Heart left ventricle (tissue), 16 donors: ENCODE results near the gene ORMDL3. TPM values are rescaled to one million over a fixed set of nuclear protein-coding genes. Genes with fewer than 3 reads are reported as not detected.

Experiments used
- ATAC-seq, 4 donors: fragments of 200-7000 bp; cut with Tn5 transposase; one replicate each; pipeline ENCODE4 v1.9.1; 2020 to 2022; ENCODE audit warnings: moderate library complexity in 4 of 4, mild to moderate bottlenecking in 3 of 4, moderate number of reproducible peaks in 1 of 4
- DNase-seq, 5 donors: peaks; one replicate each; pipeline ENCODE4 v3.0.0-alpha.2; 2020
- H3K27ac ChIP-seq, 12 donors: fragments of 200-600 bp; sonication (generic) in 4 of 12; one replicate each; pipeline versions ENCODE4 v1.5.0 to v1.8.0; 2016 to 2022; ENCODE audit warnings: mild to moderate bottlenecking in 2 of 12
- H3K27me3 ChIP-seq, 9 donors: fragments of 200-600 bp; sonication (generic) in 2 of 9; one replicate each; pipeline versions ENCODE4 v1.5.1 to v1.8.0; 2016 to 2022; ENCODE audit warnings: mild to moderate bottlenecking in 3 of 9
- H3K36me3 ChIP-seq, 9 donors: fragments of 200-600 bp; sonication (generic) in 2 of 9; one replicate each; pipeline versions ENCODE4 v1.5.0 to v1.8.0; 2018 to 2022; ENCODE audit warnings: mild to moderate bottlenecking in 2 of 9
- H3K4me1 ChIP-seq, 12 donors: fragments of 200-600 bp; sonication (generic) in 4 of 12; one replicate each; pipeline versions ENCODE4 v1.5.0 to v1.8.0; 2016 to 2022; ENCODE audit warnings: mild to moderate bottlenecking in 3 of 12
- H3K4me3 ChIP-seq, 12 donors: fragments of 200-600 bp; sonication (generic) in 4 of 12; one replicate each; pipeline versions ENCODE4 v1.5.0 to v1.8.0; 2017 to 2022; ENCODE audit warnings: mild to moderate bottlenecking in 9 of 12, moderate library complexity in 4 of 12
- H3K9me3 ChIP-seq, 12 donors: fragments of 200-600 bp; sonication (generic) in 4 of 12; one replicate each; pipeline versions ENCODE4 v1.5.0 to v1.8.0; 2016 to 2022; ENCODE audit warnings: mild to moderate bottlenecking in 1 of 12
- POLR2A ChIP-seq, 2 donors: fragments of 450-650 bp; IDR thresholded peaks; one replicate each; pipeline ENCODE4 v1.6.1; 2017; ENCODE audit warnings: antibody characterized with exemption in 2 of 2, mild to moderate bottlenecking in 2 of 2, moderate library complexity in 2 of 2
- WGBS, 4 donors: extraction: QIAGEN DNeasy Blood & Tissue Kit in 2 of 4; methylation state at CpG; one replicate each; pipeline versions ENCODE4 v1.1.5 to v1.1.7; 2013 to 2018; 5-methylcytosine and 5-hydroxymethylcytosine counted together
- intact Hi-C, 10 donors: fragments of 100-400 bp; cut with DNase I; formaldehyde crosslinking; loops; one replicate each; pipeline versions ENCODE4 v1.11.1 to v1.14.2; 2022
- polyA plus RNA-seq, 2 donors: library from polyadenylated mRNA; stranded (reverse); fragments of 200-250 nt; gene quantifications; one replicate each; pipeline ENCODE4 v1.2.3, GENCODE V29; 2013
- total RNA-seq, 9 donors: library from RNA; depleted of rRNA in 2 of 9; stranded (reverse); fragments of >200 nt in 2 of 9; fragmentation: NEBNext Ultra II Directional in 3 of 9; extraction: Animal tissue kit (Norgen Biotek cat#: 25700) in 3 of 9; gene quantifications; one replicate each; pipeline versions ENCODE4 v1.1.0 to v1.2.4, GENCODE V29; 2016 to 2023
- TF ChIP-seq, protein P1 (sequence below), 12 donors: fragments of 200-600 bp; sonication (generic) in 4 of 12; IDR thresholded peaks; one replicate each; pipeline versions ENCODE4 v1.5.0 to v1.8.0; 2018 to 2022; ENCODE audit warnings: antibody characterized with exemption in 12 of 12, mild to moderate bottlenecking in 5 of 12
- donor health status: ischemic (EF 13 %, LVEDD 7.1; RV severe dilation, severe dysfunction).
- donor health status: healthy with polysubstance abuse.
- donor health status: DM: no; HTN: yes; CAD: no.
- donor health status: DM: no; HTN: no; CAD: no.
- donor health status: ischemic (EF 25% LVEDD 6.9; RV normal size, moderate dysfunction).
- donor health status: ischemic (EF 25% LVEDD 5.7; RV mildly dilated, moderate dysfunction).
- donor health status: healthy.
- donor health status: DM: yes; HTN: yes; CAD: no.
- donor health status: ischemic (EF 35%, LVEDD 5.7; RV mildly dilated, moderate dysfunction).
- donor health status: nonischemic (EF 11% LVEDD 7.7; RV severe dilation, severe dysfunction).
- donor health status: DM: yes; HTN: yes; CAD: no.
- donor health status: PGD.
- donor health status: ischemic (EF 29% LVEDD 5.4; RV normal size, mild dysfunction).
- donor health status: nonischemic (EF 23%, LVEDD 6.1; RV moderate dilation, normal function).

The ORMDL3 gene
- total and polyA plus RNA-seq, 11 donors: 40.0 to 111 (median 59.2) TPM

DNA sequence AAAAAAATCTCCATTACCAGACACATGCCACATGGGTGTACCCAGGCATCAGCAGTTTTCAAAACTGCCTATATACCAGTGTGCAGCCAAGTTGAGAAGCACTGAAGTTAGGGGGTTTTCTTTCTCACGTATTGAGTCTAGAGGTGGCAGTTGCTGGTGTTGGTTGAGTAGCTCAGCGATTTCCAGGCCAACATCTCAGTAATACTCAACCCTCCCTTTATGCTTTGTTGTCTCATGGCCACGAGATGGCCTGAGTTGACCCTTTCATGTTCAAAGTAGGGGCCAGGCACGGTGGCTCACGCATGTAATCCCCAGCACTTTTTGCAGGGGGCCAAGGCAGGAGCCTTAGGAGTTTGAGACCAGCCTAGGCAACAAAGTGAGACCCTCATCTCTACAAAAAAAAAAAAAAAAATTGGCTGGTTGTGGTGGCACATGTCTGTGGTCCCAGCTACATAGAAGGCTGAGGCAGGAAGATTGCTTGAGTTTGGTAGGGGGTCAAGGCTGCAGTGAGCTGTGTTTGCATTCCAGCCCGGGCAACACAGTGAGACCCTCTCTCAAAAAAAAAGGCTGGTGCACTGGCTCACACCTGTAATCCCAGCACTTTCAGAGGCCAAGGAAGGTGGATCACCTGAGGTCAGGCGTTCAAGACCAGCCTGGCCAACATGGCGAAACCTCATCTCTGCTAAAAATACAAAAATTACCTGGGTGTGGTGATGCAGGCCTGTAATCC is 10.9 kb upstream of the ORMDL3 start:
- Histone ChIP-seq H3K4me3 (no peak overlapping the region), H3K9me3 (no peaks in the 10 kb centered on the region), H3K27ac (peak overlapping the region in 1 of 12 donors; percentile 19), H3K36me3 (no peaks in the 10 kb centered on the region), H3K27me3 (no peaks in the 10 kb centered on the region), H3K4me1 (peaks cover 0 to 42% (median 14%) of the 10 kb centered on the region in 12 donors)
- ATAC-seq (no peak), DNase-seq (peak in 1 of 5 donors; percentile 9)
- TF ChIP-seq, protein P1, sequence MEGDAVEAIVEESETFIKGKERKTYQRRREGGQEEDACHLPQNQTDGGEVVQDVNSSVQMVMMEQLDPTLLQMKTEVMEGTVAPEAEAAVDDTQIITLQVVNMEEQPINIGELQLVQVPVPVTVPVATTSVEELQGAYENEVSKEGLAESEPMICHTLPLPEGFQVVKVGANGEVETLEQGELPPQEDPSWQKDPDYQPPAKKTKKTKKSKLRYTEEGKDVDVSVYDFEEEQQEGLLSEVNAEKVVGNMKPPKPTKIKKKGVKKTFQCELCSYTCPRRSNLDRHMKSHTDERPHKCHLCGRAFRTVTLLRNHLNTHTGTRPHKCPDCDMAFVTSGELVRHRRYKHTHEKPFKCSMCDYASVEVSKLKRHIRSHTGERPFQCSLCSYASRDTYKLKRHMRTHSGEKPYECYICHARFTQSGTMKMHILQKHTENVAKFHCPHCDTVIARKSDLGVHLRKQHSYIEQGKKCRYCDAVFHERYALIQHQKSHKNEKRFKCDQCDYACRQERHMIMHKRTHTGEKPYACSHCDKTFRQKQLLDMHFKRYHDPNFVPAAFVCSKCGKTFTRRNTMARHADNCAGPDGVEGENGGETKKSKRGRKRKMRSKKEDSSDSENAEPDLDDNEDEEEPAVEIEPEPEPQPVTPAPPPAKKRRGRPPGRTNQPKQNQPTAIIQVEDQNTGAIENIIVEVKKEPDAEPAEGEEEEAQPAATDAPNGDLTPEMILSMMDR (IDR thresholded peaks at IDR 0.05): no peak
- no peak for TF ChIP-seq POLR2A (IDR thresholded peaks at IDR 0.05)
- 65 to 68% (median 68%) methylated on average over 8 of the region's 8 CpGs for WGBS, 4 donors
- intact Hi-C loops: no loop called here

DNA sequence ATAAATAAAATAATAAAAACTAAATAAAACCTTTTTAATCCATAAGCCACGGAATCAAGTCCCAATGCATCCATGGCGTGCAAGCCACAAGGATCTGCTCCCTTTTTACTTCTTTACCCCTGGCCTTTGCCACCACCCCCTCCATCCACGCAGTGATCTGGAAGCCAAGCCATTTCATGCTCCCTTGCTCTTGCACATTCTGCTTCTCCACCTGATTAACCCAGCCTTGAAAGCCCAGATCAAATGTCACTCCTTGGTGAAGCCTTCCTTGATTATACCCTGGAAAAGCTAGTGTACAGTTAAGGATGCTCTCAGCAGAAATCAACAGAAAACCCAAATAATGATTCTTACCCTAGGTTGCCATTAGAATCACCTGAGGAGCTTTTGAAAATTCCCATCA is 10.0 kb upstream of the ORMDL3 start:
- Histone ChIP-seq H3K36me3 (no peaks in the 10 kb centered on the region), H3K4me1 (peaks cover 0 to 45% (median 14%) of the 10 kb centered on the region in 12 donors), H3K9me3 (no peaks in the 10 kb centered on the region), H3K27ac (no peak overlapping the region), H3K27me3 (no peaks in the 10 kb centered on the region), H3K4me3 (no peak overlapping the region)
- intact Hi-C loops: no loop called here
- no peak for DNase-seq
- WGBS, 4 donors: 92 to 98% (median 95%) methylated on average over 3 of the region's 3 CpGs
- TF ChIP-seq, protein P1 (IDR thresholded peaks at IDR 0.05): no peak
- no peak for ATAC-seq

DNA sequence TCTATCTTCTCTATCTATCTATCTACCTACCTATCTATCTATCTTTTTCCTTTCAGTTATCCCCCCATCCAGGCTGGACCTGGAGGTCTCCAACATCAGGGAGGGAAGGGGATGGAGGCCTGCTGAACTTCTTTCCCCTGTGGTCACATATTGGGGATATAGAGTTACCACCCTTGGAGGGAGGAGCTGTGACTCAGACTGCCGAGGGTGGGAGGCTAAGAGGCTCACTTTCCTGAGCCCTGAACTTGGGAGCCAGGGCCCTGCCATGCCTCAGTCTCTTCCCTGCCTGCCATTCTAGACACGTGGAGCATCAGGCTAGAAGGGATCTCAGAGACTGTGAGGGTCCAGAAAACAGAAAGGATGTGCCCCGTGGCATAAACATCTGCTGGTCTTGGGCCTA is 8.5 kb upstream of the ORMDL3 start:
- peak in 1 of 5 donors; percentile 1 for DNase-seq
- intact Hi-C loops: no loop called here

DNA sequence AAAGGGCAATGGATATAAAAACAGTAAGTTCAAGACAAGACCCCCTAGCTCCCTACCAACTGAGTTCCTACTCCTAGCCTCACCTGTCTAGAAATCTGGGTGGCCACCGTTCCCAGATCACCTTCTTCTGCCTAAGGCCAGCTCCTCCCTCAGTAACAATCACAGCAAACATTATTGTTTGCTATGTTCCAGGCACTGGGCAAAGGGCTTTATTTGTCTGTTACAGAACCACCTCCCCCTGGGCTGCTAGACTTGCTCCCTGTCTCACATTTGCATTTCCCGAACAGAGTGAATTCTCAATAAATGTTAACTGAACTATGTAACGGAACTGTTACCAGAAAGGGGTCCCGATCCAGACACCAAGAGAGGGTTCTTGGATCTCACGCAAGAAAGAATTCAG is 6.9 kb upstream of the ORMDL3 start:
- 84 to 89% (median 84%) methylated on average over 5 of the region's 5 CpGs for WGBS, 4 donors
- H3K9me3 ChIP-seq: no peaks in the 10 kb centered on the region
- no peak overlapping the region for H3K4me3 ChIP-seq
- H3K4me1 ChIP-seq: peaks cover 0 to 49% (median 13%) of the 10 kb centered on the region in 12 donors
- no peak for TF ChIP-seq POLR2A (IDR thresholded peaks at IDR 0.05)
- TF ChIP-seq, protein P1 (IDR thresholded peaks at IDR 0.05): no peak
- H3K36me3 ChIP-seq: no peaks in the 10 kb centered on the region
- intact Hi-C loops: no loop called here
- ATAC-seq: no peak
- H3K27me3 ChIP-seq: no peaks in the 10 kb centered on the region
- H3K27ac ChIP-seq: peak overlapping the region in 11 of 12 donors; percentile 31 to 92 (median 76)
- DNase-seq: no peak

More for the DNA sequence above, 8.5 kb upstream of the ORMDL3 start:
- peaks cover 0 to 49% (median 14%) of the 10 kb centered on the region in 12 donors for H3K4me1 ChIP-seq
- 70 to 78% (median 73%) methylated on average over 3 of the region's 3 CpGs for WGBS, 4 donors
- ATAC-seq: no peak
- H3K9me3 ChIP-seq: no peaks in the 10 kb centered on the region
- TF ChIP-seq, protein P1 (IDR thresholded peaks at IDR 0.05): no peak
- TF ChIP-seq POLR2A (IDR thresholded peaks at IDR 0.05): no peak
- H3K27me3 ChIP-seq: no peaks in the 10 kb centered on the region
- no peak overlapping the region for H3K4me3 ChIP-seq
- H3K27ac ChIP-seq: no peak overlapping the region
- no peaks in the 10 kb centered on the region for H3K36me3 ChIP-seq
